Spinal cord (tissue), 10 donors: ENCODE results near the gene HIPK4. TPM values are rescaled to one million over a fixed set of nuclear protein-coding genes. Genes with fewer than 3 reads are reported as not detected.
"Not testable (repeated sequence)": the region's sequence is repeated elsewhere in the genome, so short reads cannot be mapped to it uniquely, and the experiment has no call there.

ENCODE experiments used
- DNase-seq, 6 donors: peaks; one replicate each; pipeline versions ENCODE4 v3.0.0 to v3.0.0-alpha.2; 2013 to 2015; ENCODE audit warnings: low spot score in 6 of 6, low read depth in 4 of 6
- H3K27ac ChIP-seq: one replicate; pipeline ENCODE4 v1.5.1; 2013; ENCODE audit warnings: low read depth, low read length, control low read depth
- H3K27me3 ChIP-seq: one replicate; pipeline ENCODE4 v1.6.1; 2013; ENCODE audit warnings: low read length; ENCODE audit not compliant: control insufficient read depth, insufficient read depth
- H3K36me3 ChIP-seq: one replicate; pipeline ENCODE4 v1.6.1; 2013; ENCODE audit warnings: low read length; ENCODE audit not compliant: control insufficient read depth, insufficient read depth
- H3K4me1 ChIP-seq: one replicate; pipeline ENCODE4 v1.6.1; 2013; ENCODE audit warnings: low read length; ENCODE audit not compliant: control insufficient read depth, insufficient read depth
- H3K4me3 ChIP-seq: one replicate; pipeline ENCODE4 v1.5.1; 2013; ENCODE audit warnings: low read depth, low read length, control low read depth
- H3K9me3 ChIP-seq: one replicate; pipeline ENCODE4 v1.6.1; 2013; ENCODE audit warnings: low read length; ENCODE audit not compliant: control insufficient read depth, insufficient read depth
- WGBS: methylation state at CpG from one replicate; pipeline ENCODE4 v1.1.5; 2013; ENCODE audit warnings: missing lambda C conversion rate; ENCODE audit not compliant: insufficient coverage; 5-methylcytosine and 5-hydroxymethylcytosine counted together
- polyA plus RNA-seq, 2 donors: library from polyadenylated mRNA; unstranded; fragments of 120-200 nt; gene quantifications; one replicate each; pipeline ENCODE4 v1.2.1, GENCODE V29; 2013; ENCODE audit not compliant: insufficient read length in 2 of 2
- total RNA-seq, 2 donors: library from RNA; depleted of rRNA in 1 of 2; stranded (reverse); fragments of 120-200 nt in 1 of 2; fragments of >200 nt in 1 of 2; gene quantifications; one replicate each; pipeline versions ENCODE4 v1.2.3 to v1.2.4, GENCODE V29; 2013 to 2014
- donor health status: healthy.

The HIPK4 gene
- total and polyA plus RNA-seq, 4 donors, result 0.10 to 1.6 (median 0.40) TPM

DNA sequence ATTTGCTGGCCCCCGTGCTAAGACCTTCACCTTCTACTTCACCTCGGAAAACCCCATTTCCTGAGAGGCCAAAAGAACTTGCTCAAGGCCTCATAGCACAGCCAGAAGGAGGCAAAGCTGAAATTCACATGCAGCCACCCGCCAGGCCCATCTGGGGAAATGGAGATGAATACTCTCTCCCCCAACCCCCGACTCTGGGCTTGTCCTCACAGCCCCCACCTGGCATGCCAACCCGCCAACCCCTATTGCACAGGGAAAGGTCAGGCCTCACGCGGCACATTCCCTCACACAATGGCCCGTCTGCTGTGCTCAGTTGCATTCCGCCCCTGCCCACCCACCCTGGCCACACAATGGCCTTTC, 20.0 kb upstream of the HIPK4 start:
- H3K36me3 ChIP-seq, result no peaks in the 10 kb centered on the region
- H3K4me1 ChIP-seq, result peaks cover 28% of the 10 kb centered on the region
- no peak for DNase-seq

DNA sequence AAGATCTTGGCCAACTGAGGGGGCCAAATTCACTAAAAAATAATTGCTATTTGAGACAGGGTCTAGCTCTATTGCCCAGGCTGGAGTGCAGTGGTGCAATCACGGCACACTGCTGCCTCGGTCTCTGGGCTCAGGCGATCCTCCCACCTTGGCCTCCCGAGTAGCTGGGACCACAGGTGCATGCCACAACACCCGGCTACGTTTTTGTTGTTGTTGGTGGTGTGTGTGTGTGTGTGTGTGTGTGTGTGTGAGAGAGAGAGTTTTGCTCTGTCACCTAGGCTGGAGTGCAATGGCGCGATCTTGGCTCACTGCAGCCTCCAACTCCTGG, 18.6 kb upstream of the HIPK4 start:
- not testable (repeated sequence) for H3K27ac ChIP-seq, H3K36me3 ChIP-seq, H3K9me3 ChIP-seq, DNase-seq, H3K27me3 ChIP-seq, H3K4me3 ChIP-seq
- H3K4me1 ChIP-seq, result peaks cover 21% of the 10 kb centered on the region
- 95% methylated on average over 6 of the region's 8 CpGs for WGBS

More for the DNA sequence above, 20.0 kb upstream of the HIPK4 start:
- 38% methylated on average over 6 of the region's 9 CpGs for WGBS
- Histone ChIP-seq H3K27me3 (no peaks in the 10 kb centered on the region), H3K9me3 (no peaks in the 10 kb centered on the region), H3K4me3 (no peak overlapping the region), H3K27ac (no peak overlapping the region)

DNA sequence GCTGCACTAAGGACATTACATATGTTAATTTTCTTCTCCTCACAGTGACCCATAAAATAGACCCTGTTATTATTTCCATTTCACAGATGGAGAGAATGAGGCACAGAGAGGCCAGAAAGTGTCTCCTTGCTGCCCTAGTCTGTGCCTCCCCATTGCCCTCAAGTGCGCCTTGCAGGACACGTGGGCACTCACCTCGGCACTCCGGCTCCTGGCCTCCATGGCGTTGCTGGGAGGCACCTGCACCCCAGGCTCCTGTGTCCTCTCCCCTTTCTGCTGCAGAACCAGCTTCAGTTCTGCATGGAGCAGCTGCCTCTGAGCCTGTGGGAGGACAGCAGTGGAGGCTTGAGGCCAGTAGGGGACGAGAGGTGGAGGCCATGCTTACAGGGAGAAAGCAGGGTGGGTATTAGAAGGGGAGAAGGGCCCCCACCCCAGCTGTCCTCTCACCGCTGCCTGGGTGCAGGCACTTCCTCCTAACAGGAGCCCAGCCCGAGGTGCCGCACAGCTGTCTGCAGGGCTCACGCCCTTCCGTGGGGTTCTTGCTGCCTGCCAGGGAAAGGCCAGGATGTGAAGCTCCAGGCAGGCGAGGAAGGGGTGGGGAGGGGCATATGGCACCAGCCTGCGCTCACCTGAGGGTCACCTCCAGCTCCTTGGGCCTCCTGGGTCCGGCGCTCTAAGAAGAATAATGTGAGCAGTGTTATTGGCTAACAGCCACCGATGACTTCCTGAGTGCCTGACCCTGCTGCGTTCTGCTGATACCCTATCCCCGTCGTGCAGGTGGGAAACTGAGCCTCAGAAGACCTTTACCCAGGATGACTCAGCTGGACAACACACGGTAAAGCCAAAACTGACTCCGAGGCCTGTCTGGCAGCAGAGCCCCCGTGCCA, 18.0 kb upstream of the HIPK4 start:
- Histone ChIP-seq H3K4me1 (peaks cover 15% of the 10 kb centered on the region), H3K27me3 (no peaks in the 10 kb centered on the region), H3K36me3 (no peaks in the 10 kb centered on the region), H3K4me3 (no peak overlapping the region), H3K27ac (no peak overlapping the region), H3K9me3 (no peaks in the 10 kb centered on the region)
- DNase-seq, result no peak
- WGBS, result 77% methylated on average over 21 of the region's 22 CpGs

DNA sequence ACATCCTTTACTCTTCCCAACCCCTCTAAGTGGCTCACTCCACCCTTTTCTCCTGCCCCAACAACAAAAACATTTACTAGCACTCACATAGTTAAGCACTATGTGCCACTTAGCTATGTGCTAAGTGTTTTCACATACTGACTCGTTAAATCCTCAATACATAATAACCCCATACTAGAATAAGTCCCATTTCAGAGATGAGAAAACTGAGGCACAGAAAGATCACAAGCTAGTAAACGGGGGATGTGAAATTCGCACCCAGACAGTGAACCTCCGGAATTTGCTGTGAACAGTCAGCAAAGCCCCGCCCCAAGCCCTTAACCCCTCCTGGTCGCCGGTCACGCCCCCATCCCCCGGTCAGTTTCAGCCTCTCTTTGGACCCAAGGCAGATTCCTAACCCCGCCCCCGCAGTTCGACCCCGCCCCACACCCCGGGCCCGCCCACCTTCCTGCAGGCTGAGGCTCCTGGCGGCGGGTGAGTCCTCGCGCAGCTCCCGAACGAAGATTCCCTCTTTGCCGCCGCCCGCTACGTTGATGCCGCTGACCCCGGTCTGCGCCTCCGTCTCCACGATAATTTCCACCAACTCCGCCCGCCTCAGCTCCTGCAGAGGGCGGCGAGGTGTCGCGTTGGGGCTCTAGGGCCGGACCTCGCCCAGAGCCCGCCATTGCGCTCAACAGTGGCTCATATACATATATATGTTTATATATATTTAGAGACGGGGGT, 13.4 kb upstream of the HIPK4 start:
- WGBS, result 0% methylated on average over 32 of the region's 41 CpGs
- peak overlapping the region; percentile 92 for H3K27ac ChIP-seq

DNA sequence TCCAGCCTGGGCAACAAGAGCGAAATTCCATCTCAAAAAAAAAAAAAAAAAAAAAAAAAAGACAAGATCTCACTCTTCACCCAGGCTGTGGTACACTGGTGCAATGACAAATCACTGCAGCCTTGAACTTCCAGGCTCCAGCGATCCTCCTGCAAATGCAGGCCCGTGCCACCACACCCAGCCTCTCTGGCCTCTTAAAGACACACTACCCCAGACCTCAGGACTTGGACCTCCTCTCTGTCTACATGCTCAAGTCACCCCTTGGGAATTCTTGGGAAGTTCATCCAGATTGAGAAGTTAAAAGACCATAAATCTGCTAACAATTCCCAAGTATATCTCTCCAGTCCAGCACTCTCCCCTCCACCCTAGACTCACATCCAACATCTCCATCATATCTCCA, 10.6 kb upstream of the HIPK4 start:
- no peak overlapping the region for H3K4me3 ChIP-seq
- H3K27ac ChIP-seq, result no peak overlapping the region
- no peak for DNase-seq
- peaks cover 12% of the 10 kb centered on the region for H3K36me3 ChIP-seq
- H3K9me3 ChIP-seq, result no peaks in the 10 kb centered on the region
- 63% methylated on average over 2 of the region's 3 CpGs for WGBS
- H3K4me1 ChIP-seq, result peaks cover 13% of the 10 kb centered on the region
- peaks cover 2% of the 10 kb centered on the region for H3K27me3 ChIP-seq

More for the DNA sequence above, 13.4 kb upstream of the HIPK4 start:
- H3K27me3 ChIP-seq, result no peaks in the 10 kb centered on the region
- H3K9me3 ChIP-seq, result no peaks in the 10 kb centered on the region
- peak overlapping the region; percentile 71 for H3K4me3 ChIP-seq
- peak in 4 of 6 donors; percentile 15 to 83 (median 62) for DNase-seq
- peaks cover 10% of the 10 kb centered on the region for H3K4me1 ChIP-seq
- H3K36me3 ChIP-seq, result no peaks in the 10 kb centered on the region

DNA sequence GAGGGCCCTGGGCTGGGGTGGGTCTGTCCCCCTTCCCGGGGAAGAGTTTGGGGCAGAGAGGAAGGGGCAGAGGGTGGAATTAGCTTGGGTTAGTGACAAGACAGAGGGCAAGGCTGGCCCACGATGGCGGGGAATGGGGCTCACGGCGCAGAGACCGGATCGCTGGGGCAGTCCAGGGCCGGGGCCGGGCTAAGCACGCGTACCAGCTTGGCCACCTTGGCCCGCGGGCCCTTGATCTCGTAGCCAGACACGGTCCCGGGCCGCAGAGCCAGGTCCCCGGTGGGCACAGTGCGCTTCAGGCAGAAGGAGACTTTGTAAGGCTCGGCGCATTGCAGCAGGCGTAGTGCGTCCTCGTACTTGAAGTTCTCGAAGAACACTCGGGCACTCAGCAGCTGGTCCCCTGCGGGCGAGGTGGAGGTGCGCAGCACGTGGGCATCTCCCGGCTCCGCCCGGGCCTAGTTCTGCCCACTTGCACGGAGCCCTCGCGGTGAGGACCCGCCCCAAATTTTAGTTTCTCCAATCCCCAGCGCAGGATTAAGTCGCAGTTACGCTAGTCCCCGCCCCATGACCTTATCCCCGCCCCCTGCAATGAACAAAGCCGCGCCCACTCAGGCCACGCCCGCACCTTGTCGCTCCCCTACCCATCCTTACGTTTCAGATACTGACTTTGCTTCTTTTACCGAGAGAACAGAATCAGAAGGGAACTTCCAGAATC, 8.6 kb upstream of the HIPK4 start:
- 19% methylated on average over 49 of the region's 49 CpGs for WGBS
- Histone ChIP-seq H3K36me3 (peaks cover 19% of the 10 kb centered on the region), H3K9me3 (no peaks in the 10 kb centered on the region), H3K27me3 (peaks cover 2% of the 10 kb centered on the region), H3K4me1 (peaks cover 7% of the 10 kb centered on the region), H3K4me3 (peak overlapping the region; percentile 6), H3K27ac (no peak overlapping the region)
- DNase-seq, result peak in 3 of 6 donors; percentile 6 to 81 (median 73)

DNA sequence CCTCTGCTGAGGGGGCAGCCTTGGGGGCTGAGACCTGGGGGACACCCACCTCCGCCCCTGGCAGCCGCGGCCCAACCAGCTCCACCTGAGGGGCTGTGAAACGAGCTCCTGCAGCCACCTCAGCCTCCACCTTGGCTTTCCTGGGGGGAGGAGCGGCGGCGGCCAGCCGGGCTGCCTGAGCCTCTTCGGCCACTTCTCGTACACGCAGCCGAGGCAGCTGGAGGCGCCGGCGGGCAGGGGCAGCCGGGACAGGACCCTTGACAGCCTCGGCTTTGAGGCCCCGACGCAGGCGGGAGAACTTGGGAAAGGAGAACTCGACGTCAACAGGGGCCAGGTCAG, 7.6 kb upstream of the HIPK4 start:
- H3K4me1 ChIP-seq, result peaks cover 6% of the 10 kb centered on the region
- no peak for DNase-seq
- H3K27ac ChIP-seq, result no peak overlapping the region
- no peak overlapping the region for H3K4me3 ChIP-seq
- peaks cover 2% of the 10 kb centered on the region for H3K27me3 ChIP-seq
- 94% methylated on average over 20 of the region's 22 CpGs for WGBS
- H3K9me3 ChIP-seq, result no peaks in the 10 kb centered on the region
- H3K36me3 ChIP-seq, result peaks cover 19% of the 10 kb centered on the region

DNA sequence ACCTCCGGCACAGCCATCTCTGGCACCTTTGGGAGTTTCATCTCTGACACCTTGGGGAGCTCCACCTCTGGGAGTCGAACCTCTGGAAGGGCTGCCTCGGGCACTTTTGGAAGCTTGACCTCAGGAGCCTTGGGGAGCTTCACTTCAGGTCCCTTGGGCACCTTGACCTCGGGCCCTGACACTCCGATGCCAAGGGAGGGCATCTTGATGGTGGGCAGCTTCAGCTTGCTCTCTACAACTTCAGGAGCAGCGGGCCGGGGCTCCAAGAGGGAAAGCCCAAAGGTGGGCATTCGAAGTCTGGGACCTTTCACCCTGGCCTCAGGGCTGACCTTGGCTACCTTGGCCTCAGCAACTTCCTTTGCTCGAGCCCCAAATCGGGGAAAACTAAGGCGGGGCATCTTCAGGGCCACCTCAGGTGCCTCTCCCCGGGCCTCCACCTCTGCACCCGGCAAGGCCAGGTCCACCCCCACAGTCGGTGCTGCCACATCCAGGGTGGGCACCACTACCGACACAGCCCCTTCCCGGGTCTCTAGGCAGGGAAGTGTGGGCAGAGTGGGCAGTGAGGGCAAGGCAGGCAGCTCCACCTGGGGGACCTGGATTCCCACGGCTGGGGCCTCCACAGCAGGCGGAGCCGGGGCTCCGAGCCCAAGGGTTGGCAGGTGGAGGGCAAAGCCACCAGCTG, 7.0 kb upstream of the HIPK4 start:
- H3K4me3 ChIP-seq, result no peak overlapping the region
- no peaks in the 10 kb centered on the region for H3K9me3 ChIP-seq
- H3K36me3 ChIP-seq, result peaks cover 19% of the 10 kb centered on the region
- H3K27me3 ChIP-seq, result peaks cover 2% of the 10 kb centered on the region
- 93% methylated on average over 20 of the region's 20 CpGs for WGBS
- H3K27ac ChIP-seq, result no peak overlapping the region
- peaks cover 6% of the 10 kb centered on the region for H3K4me1 ChIP-seq
- no peak for DNase-seq

DNA sequence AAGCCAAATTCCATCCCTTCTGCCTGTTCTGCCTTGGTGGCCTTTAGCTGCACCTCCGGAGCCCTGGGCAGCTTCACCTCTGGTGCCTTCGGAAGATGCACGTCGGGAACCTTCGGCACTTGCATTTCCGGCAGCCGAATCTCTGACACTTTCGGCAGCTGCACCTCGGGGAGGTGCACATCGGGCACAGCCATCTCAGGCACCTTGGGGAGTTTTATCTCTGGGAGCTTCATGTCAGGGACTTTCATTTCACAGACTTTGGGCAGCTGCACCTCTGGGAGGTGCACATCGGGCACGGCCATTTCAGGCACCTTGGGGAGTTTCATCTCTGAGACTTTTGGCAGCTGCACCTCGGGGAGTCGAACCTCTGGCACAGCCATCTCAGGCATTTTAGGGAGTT, 6.0 kb upstream of the HIPK4 start:
- 91% methylated on average over 14 of the region's 14 CpGs for WGBS
- Histone ChIP-seq H3K36me3 (peaks cover 19% of the 10 kb centered on the region), H3K27me3 (peaks cover 2% of the 10 kb centered on the region), H3K27ac (no peak overlapping the region), H3K4me1 (peaks cover 6% of the 10 kb centered on the region), H3K9me3 (no peaks in the 10 kb centered on the region), H3K4me3 (no peak overlapping the region)
- no peak for DNase-seq
